ENCODE measurements around the gene GPC2.
"Not testable (repeated sequence)": the region's sequence is repeated elsewhere in the genome, so short reads cannot be mapped to it uniquely, and the experiment has no call there.

GRCh38 chr7:100130220-100130607 lies 47.0 kb downstream of the GPC2 start:
- TF ChIP-seq POLR2A (IDR thresholded peaks at IDR 0.05; ENCODE audit: low read depth, low read length); POLR2AphosphoS5 (IDR thresholded peaks at IDR 0.05; ENCODE audit: low read depth, low read length); SPI1 (IDR thresholded peaks at IDR 0.05; ENCODE audit: low read depth, low read length); PAX5 (IDR thresholded peaks at IDR 0.05; ENCODE audit: insufficient read depth, low read length, severe bottlenecking); POU2F2 (IDR thresholded peaks at IDR 0.05; ENCODE audit: low read depth, low read length): not testable (repeated sequence)
